Epithelial cell of prostate (primary cell): ENCODE results near the gene CLEC16A.
"Not testable (repeated sequence)": the region's sequence is repeated elsewhere in the genome, so short reads cannot be mapped to it uniquely, and the experiment has no call there.

Experiments used
- DNase-seq: peaks from one replicate; pipeline ENCODE4 v3.0.0-alpha.2; 2011; ENCODE audit warnings: low read depth, low spot score
- H3K27ac ChIP-seq: fragments of 450-650 bp; 2 replicates; pipeline ENCODE4 v1.5.1; 2017; ENCODE audit warnings: mild to moderate bottlenecking

Gene CLEC16A

GRCh38 chr16:10964039-10964890 is 19.9 kb downstream of the CLEC16A start:
- DNase-seq: no peak
- H3K27ac ChIP-seq: no peak overlapping the region

GRCh38 chr16:10964891-10965326 is 20.5 kb downstream of the CLEC16A start:
- no peak for DNase-seq

GRCh38 chr16:10965440-10966061 is 21.2 kb downstream of the CLEC16A start:
- no peak overlapping the region for H3K27ac ChIP-seq
- no peak for DNase-seq

More at GRCh38 chr16:10964891-10965326, 20.5 kb downstream of the CLEC16A start:
- H3K27ac ChIP-seq: no peak overlapping the region

- H3K27ac ChIP-seq: no peak overlapping the region
- no peak for DNase-seq
Measured at GRCh38 chr16:10966129-10966528, 21.8 kb downstream of the CLEC16A start.

- not testable (repeated sequence) for DNase-seq
Measured at GRCh38 chr16:10966559-10966958, 22.2 kb downstream of the CLEC16A start.

GRCh38 chr16:10967986-10968385 is 23.6 kb downstream of the CLEC16A start:
- no peak for DNase-seq
- H3K27ac ChIP-seq: no peak overlapping the region

More at GRCh38 chr16:10966559-10966958, 22.2 kb downstream of the CLEC16A start:
- not testable (repeated sequence) for H3K27ac ChIP-seq

- no peak overlapping the region for H3K27ac ChIP-seq
- no peak for DNase-seq
Measured at GRCh38 chr16:10968498-10968897, 24.1 kb downstream of the CLEC16A start.

- H3K27ac ChIP-seq: no peak overlapping the region
- DNase-seq: no peak
Measured at GRCh38 chr16:10969615-10970014, 25.3 kb downstream of the CLEC16A start.

GRCh38 chr16:10970065-10970464 is 25.7 kb downstream of the CLEC16A start:
- no peak for DNase-seq
- no peak overlapping the region for H3K27ac ChIP-seq

- no peak overlapping the region for H3K27ac ChIP-seq
- no peak for DNase-seq
Measured at GRCh38 chr16:10971560-10971961, 27.2 kb downstream of the CLEC16A start.

- H3K27ac ChIP-seq: no peak overlapping the region
- DNase-seq: no peak
Measured at GRCh38 chr16:10972108-10972818, 27.9 kb downstream of the CLEC16A start.

- DNase-seq: no peak
- no peak overlapping the region for H3K27ac ChIP-seq
Measured at GRCh38 chr16:10972819-10973464, 28.6 kb downstream of the CLEC16A start.

GRCh38 chr16:10976634-10977033 is 32.3 kb downstream of the CLEC16A start:
- H3K27ac ChIP-seq: no peak overlapping the region
- no peak for DNase-seq

GRCh38 chr16:10978124-10978523 is 33.8 kb downstream of the CLEC16A start:
- no peak overlapping the region for H3K27ac ChIP-seq
- DNase-seq: no peak

GRCh38 chr16:10978871-10979446 is 34.6 kb downstream of the CLEC16A start:
- peak overlapping the region; percentile 54 for H3K27ac ChIP-seq
- DNase-seq: no peak

GRCh38 chr16:10979717-10980601 is 35.6 kb downstream of the CLEC16A start:
- DNase-seq: peak; percentile 52
- peak overlapping the region; percentile 54 for H3K27ac ChIP-seq

GRCh38 chr16:10980813-10981212 is 36.4 kb downstream of the CLEC16A start:
- H3K27ac ChIP-seq: peak overlapping the region; percentile 54
- no peak for DNase-seq

GRCh38 chr16:10981697-10982216 is 37.4 kb downstream of the CLEC16A start:
- no peak overlapping the region for H3K27ac ChIP-seq
- no peak for DNase-seq
